Aorta (tissue), 5 donors: ENCODE measurements around the gene SRC. TPM values are rescaled to one million over a fixed set of nuclear protein-coding genes. Genes with fewer than 3 reads are reported as not detected.
A peak's percentile ranks its signal among the peaks of the same experiment; 100 is the strongest.
"Not testable (repeated sequence)": the region's sequence is repeated elsewhere in the genome, so short reads cannot be mapped to it uniquely, and the experiment has no call there.

Source experiments
- ATAC-seq: fragments of 200-7000 bp; cut with Tn5 transposase; one replicate; pipeline ENCODE4 v1.9.1; 2022; ENCODE audit warnings: moderate library complexity; ENCODE audit not compliant: low FRiP score
- DNase-seq, 2 donors: peaks; one replicate each; pipeline ENCODE4 v3.0.0-alpha.2; 2020
- H3K27ac ChIP-seq, 2 donors: one replicate each; pipeline ENCODE4 v1.5.1; 2013; ENCODE audit warnings: low read length in 2 of 2, mild to moderate bottlenecking in 2 of 2, moderate library complexity in 2 of 2, control low read depth in 1 of 2, inconsistent platforms in 1 of 2, low read depth in 1 of 2
- H3K27me3 ChIP-seq, 2 donors: one replicate each; pipeline ENCODE4 v1.6.1; 2013; ENCODE audit warnings: control low read depth in 1 of 2, low read length in 1 of 2, mild to moderate bottlenecking in 1 of 2, moderate library complexity in 1 of 2; ENCODE audit not compliant: insufficient read depth in 2 of 2, control insufficient read depth in 1 of 2
- H3K36me3 ChIP-seq, 2 donors: one replicate each; pipeline ENCODE4 v1.6.1; 2013; ENCODE audit warnings: control low read depth in 1 of 2, low read length in 1 of 2, mild to moderate bottlenecking in 1 of 2; ENCODE audit not compliant: insufficient read depth in 2 of 2, control insufficient read depth in 1 of 2
- H3K4me1 ChIP-seq, 2 donors: one replicate each; pipeline ENCODE4 v1.6.1; 2013; ENCODE audit warnings: low read length in 2 of 2, control low read depth in 1 of 2, mild to moderate bottlenecking in 1 of 2, moderate library complexity in 1 of 2; ENCODE audit not compliant: insufficient read depth in 2 of 2, control insufficient read depth in 1 of 2
- H3K4me3 ChIP-seq, 2 donors: one replicate each; pipeline ENCODE4 v1.5.1; 2013; ENCODE audit warnings: low read length in 2 of 2, control low read depth in 1 of 2, mild to moderate bottlenecking in 1 of 2
- H3K9me3 ChIP-seq: one replicate; pipeline ENCODE4 v1.6.1; 2013; ENCODE audit warnings: mild to moderate bottlenecking, low read length; ENCODE audit not compliant: control insufficient read depth
- WGBS, 2 donors: extraction: QIAGEN DNeasy Blood & Tissue Kit; methylation state at CpG; one replicate each; pipeline ENCODE4 v1.1.7; 2013; 5-methylcytosine and 5-hydroxymethylcytosine counted together
- intact Hi-C, 2 donors: fragments of 100-400 bp; cut with DNase I; formaldehyde crosslinking; loops; one replicate each; pipeline versions ENCODE4 v1.14.2 to v1.15.0; 2022
- polyA plus RNA-seq, 2 donors: library from polyadenylated mRNA; stranded (reverse); fragments of 200-250 nt; gene quantifications; one replicate each; pipeline ENCODE4 v1.2.3, GENCODE V29; 2013
- total RNA-seq, 2 donors: library from RNA; stranded (reverse); fragmentation: NEBNext Ultra II Directional; extraction: Animal tissue kit (Norgen Biotek cat#: 25700); gene quantifications; one replicate each; pipeline ENCODE4 v1.2.1, GENCODE V29; 2021
- donor health status: healthy with polysubstance abuse.
- donor health status: Bipolar disorder and iron deficiency.
- donor health status: DM: no; HTN: no; CAD: no.
- donor health status: DM: no; HTN: no; CAD: no.
- donor health status: DM: yes; HTN: yes; CAD: no.

SRC gene
- total and polyA plus RNA-seq, 4 donors, result 16.7 to 72.4 (median 41.2) TPM

GRCh38 chr20:37337208-37337991 is 8.5 kb upstream of the SRC start:
- no peak for ATAC-seq
- H3K4me1 ChIP-seq, result no peaks in the 10 kb centered on the region
- H3K9me3 ChIP-seq, result no peaks in the 10 kb centered on the region
- DNase-seq, result peak in 1 of 2 donors; percentile 28
- no peak overlapping the region for H3K4me3 ChIP-seq
- no peaks in the 10 kb centered on the region for H3K27me3 ChIP-seq
- intact Hi-C loops, result no loop called here
- 86 to 87% methylated on average over 8 of the region's 8 CpGs for WGBS, 2 donors
- H3K27ac ChIP-seq, result no peak overlapping the region
- no peaks in the 10 kb centered on the region for H3K36me3 ChIP-seq

- H3K4me3 ChIP-seq, H3K27ac ChIP-seq, ATAC-seq, H3K4me1 ChIP-seq, H3K27me3 ChIP-seq, H3K36me3 ChIP-seq, H3K9me3 ChIP-seq, intact Hi-C loops: not testable (repeated sequence)
- peak in 1 of 2 donors; percentile 26 for DNase-seq
- WGBS, 2 donors, result 93 to 94% methylated on average over 8 of the region's 8 CpGs
These were observed 7.6 kb upstream of the SRC start for GRCh38 chr20:37338380-37338779.

- WGBS, 2 donors, result 73 to 78% methylated on average over 4 of the region's 4 CpGs
- DNase-seq, result peak in 1 of 2 donors; percentile 2
- Histone ChIP-seq H3K4me1 (no peaks in the 10 kb centered on the region), H3K27ac (no peak overlapping the region), H3K9me3 (no peaks in the 10 kb centered on the region), H3K36me3 (no peaks in the 10 kb centered on the region), H3K27me3 (no peaks in the 10 kb centered on the region), H3K4me3 (no peak overlapping the region)
- intact Hi-C loops, result no loop called here
- no peak for ATAC-seq
These were observed 6.7 kb upstream of the SRC start for GRCh38 chr20:37339208-37339607.

GRCh38 chr20:37339764-37340109 is 6.2 kb upstream of the SRC start:
- H3K27me3 ChIP-seq, intact Hi-C loops, H3K36me3 ChIP-seq, H3K4me1 ChIP-seq, H3K27ac ChIP-seq, H3K4me3 ChIP-seq, ATAC-seq, H3K9me3 ChIP-seq: not testable (repeated sequence)
- peak in 1 of 2 donors; percentile 19 for DNase-seq
- 95% methylated on average over 7 of the region's 7 CpGs for WGBS, 2 donors

- H3K36me3 ChIP-seq, result no peaks in the 10 kb centered on the region
- no peak overlapping the region for H3K27ac ChIP-seq
- intact Hi-C loops, result no loop called here
- no peaks in the 10 kb centered on the region for H3K27me3 ChIP-seq
- ATAC-seq (no peak), DNase-seq (no peak)
- WGBS, 2 donors, result 94 to 96% methylated on average over 6 of the region's 6 CpGs
- H3K9me3 ChIP-seq, result no peaks in the 10 kb centered on the region
- no peak overlapping the region for H3K4me3 ChIP-seq
- no peaks in the 10 kb centered on the region for H3K4me1 ChIP-seq
These were observed 4.9 kb upstream of the SRC start for GRCh38 chr20:37340998-37341397.

GRCh38 chr20:37341632-37342031 is 4.3 kb upstream of the SRC start:
- Histone ChIP-seq H3K27me3 (no peaks in the 10 kb centered on the region), H3K4me1 (no peaks in the 10 kb centered on the region), H3K4me3 (no peak overlapping the region), H3K27ac (no peak overlapping the region), H3K9me3 (no peaks in the 10 kb centered on the region), H3K36me3 (no peaks in the 10 kb centered on the region)
- DNase-seq, result no peak
- WGBS, 2 donors, result 92 to 94% methylated on average over 11 of the region's 11 CpGs
- intact Hi-C loops, result no loop called here
- no peak for ATAC-seq

- ATAC-seq (no peak), DNase-seq (no peak)
- Histone ChIP-seq H3K9me3 (no peaks in the 10 kb centered on the region), H3K4me1 (no peaks in the 10 kb centered on the region), H3K27me3 (no peaks in the 10 kb centered on the region), H3K4me3 (no peak overlapping the region), H3K36me3 (no peaks in the 10 kb centered on the region), H3K27ac (no peak overlapping the region)
- intact Hi-C loops, result no loop called here
- 84 to 89% methylated on average over 4 of the region's 4 CpGs for WGBS, 2 donors
These were observed 3.4 kb upstream of the SRC start for GRCh38 chr20:37342231-37343177.

GRCh38 chr20:37343212-37343993 is 2.5 kb upstream of the SRC start:
- Histone ChIP-seq H3K4me1 (no peaks in the 10 kb centered on the region), H3K27ac (no peak overlapping the region), H3K36me3 (no peaks in the 10 kb centered on the region), H3K9me3 (no peaks in the 10 kb centered on the region), H3K27me3 (no peaks in the 10 kb centered on the region), H3K4me3 (no peak overlapping the region)
- 60 to 63% methylated on average over 12 of the region's 12 CpGs for WGBS, 2 donors
- DNase-seq (peak in 1 of 2 donors; percentile 74), ATAC-seq (no peak)
- intact Hi-C loops, result no loop called here
